Rectal smooth muscle tissue (tissue), 1 donor: ENCODE data around the gene TRIM64C.
"Not testable (repeated sequence)": the region's sequence is repeated elsewhere in the genome, so short reads cannot be mapped to it uniquely, and the experiment has no call there.

Experiments
- H3K27ac ChIP-seq: one replicate; pipeline ENCODE4 v1.7.0; 2013; ENCODE audit warnings: low read depth, low read length, inconsistent platforms
- H3K27me3 ChIP-seq: one replicate; pipeline ENCODE4 v1.7.0; 2013; ENCODE audit warnings: low read length; ENCODE audit not compliant: control insufficient read depth, insufficient read depth
- H3K36me3 ChIP-seq: one replicate; pipeline ENCODE4 v1.7.0; 2013; ENCODE audit warnings: low read length; ENCODE audit not compliant: control insufficient read depth, insufficient read depth
- H3K4me1 ChIP-seq: one replicate; pipeline ENCODE4 v1.7.0; 2013; ENCODE audit warnings: low read length; ENCODE audit not compliant: control insufficient read depth, insufficient read depth
- H3K4me3 ChIP-seq: one replicate; pipeline ENCODE4 v1.7.0; 2013; ENCODE audit warnings: low read length
- H3K9ac ChIP-seq: one replicate; pipeline ENCODE4 v1.7.0; 2013; ENCODE audit warnings: low read length

Gene TRIM64C, protein sequence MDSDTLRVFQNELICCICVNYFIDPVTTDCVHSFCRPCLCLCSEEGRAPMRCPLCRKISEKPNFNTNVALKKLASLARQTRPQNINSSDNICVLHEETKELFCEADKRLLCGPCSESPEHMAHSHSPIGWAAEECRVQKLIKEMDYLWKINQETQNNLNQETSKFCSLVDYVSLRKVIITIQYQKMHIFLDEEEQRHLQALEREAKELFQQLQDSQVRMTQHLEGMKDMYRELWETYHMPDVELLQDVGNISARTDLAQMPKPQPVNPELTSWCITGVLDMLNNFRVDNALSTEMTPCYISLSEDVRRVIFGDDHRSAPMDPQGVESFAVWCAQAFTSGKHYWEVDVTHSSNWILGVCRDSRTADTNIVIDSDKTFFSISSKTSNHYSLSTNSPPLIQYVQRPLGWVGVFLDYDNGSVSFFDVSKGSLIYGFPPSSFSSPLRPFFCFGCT

DNA sequence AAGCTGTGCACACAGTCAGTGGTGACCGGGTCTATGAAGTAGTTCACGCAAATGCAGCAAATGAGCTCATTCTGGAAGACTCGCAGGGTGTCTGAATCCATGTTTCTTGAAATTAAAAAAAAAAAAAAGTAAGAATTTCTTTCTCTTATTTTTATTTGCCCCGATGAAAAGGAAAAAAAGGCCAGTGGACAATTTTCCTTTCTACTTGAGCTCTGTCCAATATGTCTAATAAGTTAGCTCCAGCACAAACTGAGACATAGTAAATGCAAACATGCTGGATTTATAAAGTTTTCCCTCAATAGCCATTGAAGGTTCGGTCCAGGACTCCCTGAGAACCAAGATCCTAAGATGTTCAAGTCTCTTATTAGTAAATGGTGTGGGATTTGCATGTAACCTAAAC is at the start of gene TRIM64C:
Gene TRIM64C, minus strand, starts transcription at position 101 of the 400 bp plus-strand sequence. Its CDS starts 0 bp downstream, at position 101.
- H3K36me3 ChIP-seq, H3K4me1 ChIP-seq, H3K9ac ChIP-seq, H3K4me3 ChIP-seq, H3K27me3 ChIP-seq, H3K27ac ChIP-seq: not testable (repeated sequence)

DNA sequence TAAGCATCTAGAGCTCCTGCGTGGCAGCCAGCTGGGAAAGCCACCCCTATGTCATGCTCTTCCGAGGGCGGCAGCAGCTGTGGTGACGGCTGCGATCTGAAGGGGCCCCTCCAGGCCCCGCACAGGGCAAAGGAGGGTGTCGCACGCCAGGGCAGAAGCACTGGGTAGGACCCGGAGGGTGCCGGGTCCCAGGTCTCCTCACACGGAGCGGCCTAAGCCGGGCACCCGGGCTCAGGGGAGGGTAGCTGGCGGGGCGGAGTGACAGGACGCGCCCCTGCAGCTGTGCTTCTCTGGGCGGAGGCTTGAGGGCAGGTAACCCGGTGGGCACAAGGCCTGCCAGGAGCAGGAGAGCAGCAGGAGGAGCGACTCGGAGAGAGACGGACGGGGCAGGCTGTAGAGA is 43.4 kb upstream of the TRIM64C start:
- not testable (repeated sequence) for H3K36me3 ChIP-seq, H3K4me3 ChIP-seq, H3K27me3 ChIP-seq, H3K27ac ChIP-seq, H3K9ac ChIP-seq, H3K4me1 ChIP-seq

GRCh38 chr11:49069897-49070296 is 11.0 kb upstream of the TRIM64C start:
- H3K36me3 ChIP-seq, H3K4me1 ChIP-seq, H3K9ac ChIP-seq, H3K4me3 ChIP-seq, H3K27me3 ChIP-seq, H3K27ac ChIP-seq: not testable (repeated sequence)

DNA sequence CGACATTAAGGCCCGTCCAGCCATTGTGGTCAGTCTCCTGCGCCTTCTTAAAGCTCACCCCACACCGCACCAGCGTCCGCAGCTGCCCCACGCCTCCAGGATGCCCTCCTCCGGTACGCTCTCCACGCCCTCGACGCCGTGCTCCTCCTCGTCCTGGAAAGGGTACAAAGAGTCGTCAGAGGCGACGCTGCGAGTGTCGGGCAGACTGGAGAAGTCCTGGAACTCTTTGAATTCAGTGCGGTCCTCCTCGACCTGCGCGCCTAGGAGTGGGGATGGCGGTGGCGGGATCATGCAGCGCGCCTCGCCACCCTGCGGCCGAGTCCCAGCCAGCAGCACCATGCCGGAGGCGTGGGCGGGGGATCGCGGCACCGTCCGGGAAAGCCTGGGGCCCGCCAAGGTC is 9.1 kb downstream of the TRIM64C start:
- not testable (repeated sequence) for H3K4me1 ChIP-seq, H3K27me3 ChIP-seq, H3K9ac ChIP-seq, H3K4me3 ChIP-seq, H3K27ac ChIP-seq, H3K36me3 ChIP-seq

GRCh38 chr11:49048229-49048628 is 10.7 kb downstream of the TRIM64C start:
- H3K4me3 ChIP-seq, H3K27ac ChIP-seq, H3K36me3 ChIP-seq, H3K4me1 ChIP-seq, H3K9ac ChIP-seq, H3K27me3 ChIP-seq: not testable (repeated sequence)

GRCh38 chr11:49028523-49028922 is 30.4 kb downstream of the TRIM64C start, which contains the start of gene TRIM49B:
TRIM49B (plus strand) TSS chr11:49028823; CDS start chr11:49031600, 2,777 bp downstream.
- H3K4me1 ChIP-seq, H3K27me3 ChIP-seq, H3K9ac ChIP-seq, H3K27ac ChIP-seq, H3K36me3 ChIP-seq, H3K4me3 ChIP-seq: not testable (repeated sequence)
